Activated CD4-positive, alpha-beta T cell treated with anti-CD3 and anti-CD28 coated beads, Interleukin-2, amount 50 U/mL, for 48 hours (primary cell): Measurements from ENCODE around the gene IL31RA.
"Not testable (repeated sequence)": the region's sequence is repeated elsewhere in the genome, so short reads cannot be mapped to it uniquely, and the experiment has no call there.

Experiments
- DNase-seq, 2 experiments: peaks; one replicate each; pipeline ENCODE4 v3.0.0-alpha.2; 2020

The IL31RA gene

GRCh38 chr5:55850839-55851674 is at the start of gene IL31RA:
Gene IL31RA (plus strand): TSS chr5:55851357. CDS start chr5:55851571, 214 bp downstream.
- DNase-seq, result no peak

DNA sequence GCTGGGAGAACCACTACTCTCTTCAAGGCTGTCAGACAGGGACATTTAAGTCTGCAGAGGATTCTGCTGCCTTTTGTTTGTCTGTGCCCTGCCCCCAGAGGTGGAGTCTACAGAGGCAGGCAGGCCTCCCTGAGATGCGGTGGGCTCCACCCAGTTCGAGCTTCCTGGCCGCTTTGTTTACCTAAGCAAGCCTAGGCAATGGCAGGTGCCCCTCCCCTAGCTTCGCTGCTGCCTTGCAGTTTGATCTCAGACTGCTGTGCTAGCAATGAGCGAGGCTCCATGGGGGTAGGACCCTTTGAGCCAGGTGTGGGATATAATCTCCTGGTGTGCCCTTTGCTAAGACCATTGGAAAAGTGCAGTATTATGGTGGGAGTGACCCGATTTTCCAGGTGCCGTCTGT is 42.3 kb upstream of the IL31RA start:
- not testable (repeated sequence) for DNase-seq

GRCh38 chr5:55815939-55816338 is 35.2 kb upstream of the IL31RA start:
- not testable (repeated sequence) for DNase-seq

DNA sequence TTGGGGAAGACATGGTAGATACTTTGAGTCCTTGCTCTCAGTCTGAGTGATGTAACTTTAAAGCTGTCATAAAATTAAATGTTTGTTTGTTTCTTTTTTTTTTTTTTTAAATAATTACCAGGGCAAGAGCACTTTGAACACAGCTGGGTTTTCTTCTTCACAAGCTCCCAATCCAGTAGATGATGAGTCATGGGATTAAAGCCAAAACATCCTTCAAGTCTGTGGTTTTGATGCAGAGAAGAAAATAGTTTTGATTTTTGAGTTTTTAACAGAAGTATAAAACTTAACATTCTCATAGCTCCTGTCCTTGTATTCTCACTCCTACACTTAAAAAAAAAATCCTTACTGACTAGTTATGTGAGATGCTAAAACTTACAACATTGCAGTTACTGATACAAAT is 34.8 kb upstream of the IL31RA start:
- DNase-seq, result no peak

GRCh38 chr5:55817030-55817429 is 34.1 kb upstream of the IL31RA start:
- DNase-seq, result no peak

DNA sequence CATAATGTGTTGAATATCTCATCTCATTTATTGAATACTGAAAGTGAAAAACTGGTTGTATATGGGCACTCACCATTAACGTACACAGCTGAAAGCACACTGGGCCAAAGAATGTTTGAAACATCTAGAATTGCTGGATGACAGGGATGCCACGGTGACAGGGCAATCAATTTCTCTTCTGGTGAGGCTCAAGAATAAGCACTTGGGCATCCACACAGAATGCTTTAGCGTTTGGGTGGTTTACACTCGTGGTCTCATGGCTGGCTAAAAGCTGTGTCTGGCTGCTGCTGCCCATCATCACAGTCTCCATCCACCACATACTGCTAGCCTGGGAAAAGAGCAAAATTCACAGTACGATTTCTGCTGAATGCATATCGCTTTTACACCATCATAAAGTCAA is 30.7 kb upstream of the IL31RA start:
- DNase-seq, result no peak

GRCh38 chr5:55821731-55822512 is 29.2 kb upstream of the IL31RA start:
- peak in 1 of 2 experiments; percentile 9 for DNase-seq

DNA sequence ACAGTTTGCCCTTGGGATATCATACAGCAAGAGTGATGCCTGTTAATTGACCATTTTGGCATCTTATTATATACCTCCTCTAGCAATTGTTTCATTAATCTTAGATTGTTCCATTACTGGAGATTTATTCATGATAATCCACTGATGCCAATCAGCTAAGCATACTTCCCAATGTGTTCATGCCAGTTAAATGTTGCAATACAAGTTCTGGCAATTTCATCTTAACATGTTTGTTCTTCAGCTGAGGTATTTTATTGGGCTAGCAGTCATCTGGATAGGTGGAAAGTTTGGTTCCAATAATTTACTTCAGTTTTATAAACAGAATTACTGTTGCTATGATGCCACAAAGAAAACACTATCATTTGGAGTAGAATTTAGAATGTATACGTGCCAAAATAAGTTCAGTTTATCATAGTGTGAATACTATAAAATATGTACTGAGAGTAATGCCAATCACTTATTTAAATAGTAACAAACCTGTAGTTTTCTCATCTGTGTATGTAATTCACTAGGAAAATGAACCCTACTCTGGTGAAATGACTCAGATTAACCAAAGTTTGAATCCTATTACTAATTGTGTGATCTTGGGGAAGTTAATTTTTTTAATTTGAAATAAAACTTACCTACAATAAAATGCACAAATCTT is 27.9 kb upstream of the IL31RA start:
- no peak for DNase-seq

GRCh38 chr5:55829956-55830355 is 21.2 kb upstream of the IL31RA start:
- DNase-seq, result no peak

- DNase-seq, result no peak
Measured at GRCh38 chr5:55832446-55832845, 18.7 kb upstream of the IL31RA start.

DNA sequence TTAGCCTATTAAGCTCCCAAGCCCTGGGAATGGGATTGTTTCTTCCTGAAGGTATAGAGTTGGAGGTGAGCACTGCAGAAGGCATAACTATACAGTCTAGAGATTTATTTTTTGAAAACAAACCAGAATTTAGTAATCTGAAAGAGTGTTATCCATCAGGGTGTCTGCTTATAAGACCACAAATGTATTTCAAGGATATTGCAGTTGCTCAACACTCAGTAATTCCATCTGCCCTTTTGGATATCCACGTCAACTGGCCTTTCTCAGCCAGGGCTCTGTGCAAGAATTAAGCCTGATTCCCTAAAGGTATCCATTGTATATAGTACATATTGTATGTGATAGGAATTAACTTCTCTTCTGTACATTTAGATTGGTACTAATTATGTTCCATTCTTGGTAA is 15.0 kb upstream of the IL31RA start:
- no peak for DNase-seq

DNA sequence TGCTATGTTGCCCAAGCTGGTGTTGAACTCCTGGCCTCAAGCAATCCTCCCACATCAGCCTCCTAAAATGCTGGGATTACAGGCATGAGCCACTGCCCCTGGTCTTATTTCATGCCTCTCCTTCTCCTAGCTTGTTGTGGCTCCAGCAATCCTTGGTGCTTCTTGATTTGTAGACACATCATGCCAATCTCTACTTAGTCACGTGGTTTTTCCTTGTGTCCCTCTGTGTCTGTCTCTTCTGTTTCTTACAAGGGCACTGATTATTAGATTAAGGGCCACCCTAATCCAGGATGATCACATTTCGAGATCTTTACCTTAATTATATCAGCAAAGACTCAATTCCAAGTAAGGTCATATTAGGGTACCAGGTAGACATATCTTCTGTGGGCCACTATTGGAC is 9.2 kb upstream of the IL31RA start:
- DNase-seq, result no peak

DNA sequence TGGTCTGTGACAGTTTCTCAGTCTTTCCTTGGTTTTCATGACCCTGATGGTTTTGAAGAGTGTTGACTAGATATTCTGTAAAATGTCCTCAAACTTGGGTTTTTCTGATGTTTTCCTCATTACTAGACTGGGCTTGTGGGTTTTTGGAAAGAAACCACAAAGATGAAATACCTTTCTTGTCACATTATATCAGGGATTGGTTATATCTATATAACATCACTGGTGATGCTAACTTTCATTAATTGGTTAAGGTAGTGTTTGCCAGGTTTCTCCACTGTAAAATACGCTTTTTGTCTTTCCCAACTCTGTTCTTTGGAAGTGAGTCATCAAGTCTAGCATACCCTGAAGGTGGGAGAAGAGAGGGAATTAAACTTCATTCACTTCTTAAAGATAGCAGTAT is 3.3 kb upstream of the IL31RA start:
- DNase-seq, result no peak

DNA sequence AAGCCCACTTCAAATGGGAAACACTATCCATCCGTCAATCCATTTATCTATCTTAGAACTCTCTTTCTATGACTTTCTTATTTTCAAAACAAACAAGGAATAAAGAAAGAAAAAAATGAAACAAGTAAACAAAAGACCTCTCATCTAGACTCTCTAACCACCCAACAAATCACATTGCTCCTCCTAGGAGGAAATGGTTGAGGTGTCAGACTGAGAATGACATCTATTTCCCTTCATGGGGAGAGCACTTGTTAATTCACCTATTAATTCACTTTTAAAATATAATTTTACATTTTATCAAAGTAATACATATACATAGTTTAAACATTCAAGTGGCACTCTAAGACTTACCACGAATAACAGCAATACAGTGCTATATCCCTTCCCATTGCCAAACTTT is 2.4 kb upstream of the IL31RA start:
- no peak for DNase-seq

- no peak for DNase-seq
Measured at GRCh38 chr5:55851675-55851979, 470 bp downstream of the IL31RA start.

DNA sequence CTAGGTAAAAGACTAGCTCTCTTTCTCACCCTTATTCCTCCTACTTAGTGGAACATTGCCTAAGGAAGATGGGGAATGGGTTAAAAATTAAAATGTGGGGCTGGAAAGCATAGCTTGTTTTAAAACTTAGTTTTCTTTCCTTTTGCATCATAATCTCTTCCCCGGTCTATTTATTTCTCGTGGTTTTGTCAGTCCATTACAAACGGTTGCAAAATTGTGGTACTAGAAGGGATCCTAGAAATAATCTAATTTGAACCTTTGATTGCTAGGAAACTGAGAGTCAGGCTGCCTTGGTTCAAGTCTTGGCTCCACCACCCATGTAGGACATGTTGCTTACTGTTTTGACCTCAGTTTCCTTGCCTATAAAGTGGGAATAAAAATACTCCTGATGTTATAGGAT is 1.3 kb downstream of the IL31RA start:
- DNase-seq, result no peak

DNA sequence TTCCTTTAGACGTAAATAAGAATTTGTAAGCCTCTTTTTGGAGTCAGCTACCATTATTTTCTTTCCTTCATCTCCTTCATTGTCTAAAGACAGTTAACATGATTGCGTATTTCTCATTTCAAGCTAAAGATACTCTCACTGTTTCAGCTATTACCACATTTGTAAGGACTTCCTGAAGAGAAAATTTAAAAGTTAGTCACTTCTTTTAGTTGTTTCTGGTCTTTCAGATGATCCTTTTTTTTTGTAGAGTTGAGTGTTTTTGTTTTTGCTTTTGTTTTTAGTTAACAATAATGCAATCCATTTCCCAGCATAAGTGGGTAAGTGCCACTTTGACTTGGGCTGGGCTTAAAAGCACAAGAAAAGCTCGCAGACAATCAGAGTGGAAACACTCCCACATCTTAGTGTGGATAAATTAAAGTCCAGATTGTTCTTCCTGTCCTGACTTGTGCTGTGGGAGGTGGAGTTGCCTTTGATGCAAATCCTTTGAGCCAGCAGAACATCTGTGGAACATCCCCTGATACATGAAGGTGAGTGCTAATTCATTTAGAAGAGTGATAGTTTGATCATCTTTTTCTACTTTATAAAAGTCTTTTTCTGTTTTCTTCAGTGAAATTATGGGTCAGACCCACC is 2.0 kb downstream of the IL31RA start:
- DNase-seq, result no peak

- DNase-seq, result no peak
Measured at GRCh38 chr5:55853818-55854217, 2.7 kb downstream of the IL31RA start.

DNA sequence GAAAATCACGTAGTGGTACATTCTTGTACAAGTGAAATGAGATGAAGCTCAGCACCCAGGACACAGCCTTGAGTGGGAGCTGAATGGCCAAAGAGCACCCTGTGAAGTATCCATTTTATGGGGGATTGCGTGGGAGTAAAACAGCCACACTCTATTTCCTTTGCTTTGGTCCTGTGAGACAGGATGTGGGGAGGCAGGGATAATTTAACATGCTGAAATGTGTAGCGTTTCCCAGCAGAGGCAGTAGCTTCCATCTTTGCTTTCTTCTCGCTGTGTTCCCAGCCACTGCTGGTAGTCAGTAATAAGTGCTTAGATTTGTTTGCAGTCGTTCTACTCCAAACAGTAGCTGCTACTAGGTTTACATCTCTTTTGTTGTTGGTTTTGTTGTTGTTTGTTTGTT is 4.4 kb downstream of the IL31RA start:
- DNase-seq, result no peak

DNA sequence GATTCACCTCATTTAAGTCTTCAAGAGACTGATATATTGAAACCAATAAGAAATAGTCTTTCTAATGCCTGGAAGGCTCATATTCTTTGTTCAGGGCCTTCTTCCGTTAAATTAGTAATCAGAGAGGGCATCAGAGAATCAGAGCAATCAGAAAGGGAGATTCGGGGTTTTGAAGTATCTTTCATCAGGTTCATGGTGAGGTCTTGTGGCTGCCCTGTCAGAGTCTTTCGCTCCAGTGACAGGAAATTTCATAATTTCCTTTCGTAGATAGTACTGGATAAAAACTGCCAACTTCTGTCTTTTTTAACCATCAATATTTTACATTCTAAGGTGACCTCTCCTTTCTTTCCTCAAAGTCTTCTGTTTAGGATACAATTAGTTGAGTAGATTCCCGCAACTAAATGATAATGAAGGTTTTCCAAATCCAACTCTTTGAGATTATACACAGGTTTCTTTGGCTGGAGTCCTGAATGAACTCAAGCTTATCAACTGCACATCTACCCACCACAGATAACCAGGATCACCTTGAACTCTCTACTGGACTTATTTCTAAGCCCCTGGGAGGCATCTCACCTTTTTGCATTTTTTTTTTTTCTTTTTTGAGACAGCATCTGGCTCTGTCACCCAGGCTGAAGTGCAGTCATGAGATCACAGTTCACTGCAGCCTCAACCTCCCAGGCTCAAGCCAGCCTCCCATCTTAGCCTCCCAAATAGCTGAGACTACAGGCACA is 5.5 kb downstream of the IL31RA start:
- no peak for DNase-seq

- no peak for DNase-seq
Measured at GRCh38 chr5:55857247-55857640, 6.1 kb downstream of the IL31RA start.

GRCh38 chr5:55858104-55858503 is 6.9 kb downstream of the IL31RA start:
- no peak for DNase-seq

GRCh38 chr5:55860288-55860687 is 9.1 kb downstream of the IL31RA start:
- DNase-seq, result no peak
